Stimulated activated naive B cell treated with anti-CD40 and anti-IgM and Interleukin-4, amounts not matched to agents 10 μg/mL and 1 μg/mL and 100 μg/mL, for 72 hours (primary cell): ENCODE measurements around the gene ZNF655.

ENCODE experiments used
- ATAC-seq, 2 donors: fragments of 150-1000 bp; cut with Tn5 transposase; replicated peaks; 2 replicates each; pipeline ENCODE4 v1.10.0; 2021; ENCODE audit warnings: moderate library complexity in 1 of 2
- DNase-seq: peaks from one replicate; pipeline ENCODE4 v3.0.0; 2021
- H3K27ac Mint-ChIP-seq: one replicate; pipeline ENCODE4 v1.8.0; 2022; ENCODE audit warnings: mild to moderate bottlenecking, mixed read lengths
- H3K27me3 Mint-ChIP-seq, 2 donors: one replicate each; pipeline ENCODE4 v1.8.0; 2022; ENCODE audit warnings: mixed read lengths in 2 of 2
- H3K36me3 Mint-ChIP-seq, 2 donors: one replicate each; pipeline ENCODE4 v1.8.0; 2022; ENCODE audit warnings: mixed read lengths in 2 of 2, mild to moderate bottlenecking in 1 of 2
- H3K4me1 Mint-ChIP-seq, 2 donors: one replicate each; pipeline ENCODE4 v1.8.0; 2022; ENCODE audit warnings: mixed read lengths in 2 of 2, mild to moderate bottlenecking in 1 of 2
- H3K4me3 Mint-ChIP-seq, 2 donors: one replicate each; pipeline ENCODE4 v1.8.0; 2022; ENCODE audit warnings: mild to moderate bottlenecking in 2 of 2, mixed read lengths in 2 of 2, moderate library complexity in 1 of 2
- H3K9me3 Mint-ChIP-seq, 2 donors: one replicate each; pipeline ENCODE4 v1.8.0; 2022; ENCODE audit warnings: mixed read lengths in 2 of 2, mild to moderate bottlenecking in 1 of 2

ZNF655 gene

DNA sequence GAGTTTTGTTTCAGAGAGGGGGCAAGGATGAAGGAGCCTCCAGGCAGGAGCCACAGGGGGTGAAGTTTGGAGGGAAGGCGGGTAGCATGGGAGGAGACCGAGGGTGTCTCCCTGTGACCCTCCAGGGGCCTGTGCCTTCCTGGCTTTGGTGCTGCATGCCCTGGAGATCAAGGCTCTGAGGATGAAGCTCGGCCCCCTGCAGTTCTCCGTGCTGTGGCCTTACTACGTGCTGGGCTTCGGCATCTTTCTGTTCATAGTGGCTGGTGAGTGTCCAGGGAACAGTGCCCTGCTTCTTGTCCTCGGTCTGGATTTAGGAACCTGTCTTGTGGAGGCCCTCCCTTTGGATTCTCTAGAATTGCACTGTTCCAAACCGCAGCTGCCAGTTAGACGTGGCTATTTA is 49.1 kb downstream of the ZNF655 start:
- H3K27ac Mint-ChIP-seq, result no peak overlapping the region
- ATAC-seq (no peak), DNase-seq (no peak)
- H3K9me3 Mint-ChIP-seq, result no peaks in the 10 kb centered on the region
- no peaks in the 10 kb centered on the region for H3K4me1 Mint-ChIP-seq
- H3K4me3 Mint-ChIP-seq, result no peak overlapping the region
- H3K36me3 Mint-ChIP-seq, result peaks cover 0 to 12% of the 10 kb centered on the region in 2 donors
- peaks cover 0 to 8% of the 10 kb centered on the region in 2 donors for H3K27me3 Mint-ChIP-seq

DNA sequence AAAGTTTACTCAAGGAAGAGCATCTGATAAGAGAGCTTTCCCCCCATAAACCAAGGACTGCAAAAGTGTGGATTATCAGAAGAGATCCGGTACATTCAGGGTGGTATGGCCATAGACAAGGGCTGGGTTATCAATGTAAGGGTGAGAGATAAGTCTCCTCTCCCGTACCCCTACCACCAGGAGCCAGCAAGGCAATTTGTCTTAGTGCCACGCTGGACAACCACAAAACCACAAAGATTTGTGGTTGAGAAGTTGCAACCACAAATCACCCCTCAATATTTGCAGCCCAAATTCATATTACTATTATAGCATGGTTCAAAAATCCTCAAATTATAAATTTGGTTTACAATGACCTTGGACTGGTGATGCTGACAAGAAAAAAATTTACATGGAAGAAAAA is 56.1 kb downstream of the ZNF655 start:
- DNase-seq (no peak), ATAC-seq (no peak)
- Mint-ChIP-seq H3K27ac (no peak overlapping the region), H3K9me3 (no peaks in the 10 kb centered on the region), H3K4me3 (no peak overlapping the region), H3K4me1 (peaks cover 22 to 31% of the 10 kb centered on the region in 2 donors), H3K36me3 (peaks cover 10 to 28% of the 10 kb centered on the region in 2 donors), H3K27me3 (peaks cover 4 to 9% of the 10 kb centered on the region in 2 donors)

DNA sequence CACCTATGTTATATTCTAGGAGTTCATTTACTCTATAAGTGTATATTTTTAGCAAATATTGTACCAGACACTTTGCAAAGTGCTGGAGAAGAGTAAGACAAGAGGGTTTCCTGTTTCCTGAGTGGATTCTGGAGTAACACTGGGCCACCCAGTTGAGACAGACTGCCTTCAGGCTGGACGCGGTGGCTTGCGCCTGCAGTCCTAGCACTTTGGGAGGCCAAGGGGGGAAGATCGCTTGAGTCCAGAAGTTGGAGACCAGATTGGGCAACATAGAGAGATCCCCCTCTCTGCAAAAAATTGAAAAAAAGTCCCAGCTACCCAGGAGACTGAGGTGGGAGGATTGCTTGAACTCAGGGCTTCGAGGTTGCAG is 57.5 kb downstream of the ZNF655 start:
- Mint-ChIP-seq H3K4me1 (peaks cover 22 to 35% of the 10 kb centered on the region in 2 donors), H3K27me3 (peaks cover 0 to 9% of the 10 kb centered on the region in 2 donors), H3K9me3 (no peaks in the 10 kb centered on the region), H3K36me3 (peaks cover 17 to 27% of the 10 kb centered on the region in 2 donors), H3K27ac (peak overlapping the region; percentile 97), H3K4me3 (peak overlapping the region; percentile 96 to 98)
- ATAC-seq (no peak), DNase-seq (no peak)

DNA sequence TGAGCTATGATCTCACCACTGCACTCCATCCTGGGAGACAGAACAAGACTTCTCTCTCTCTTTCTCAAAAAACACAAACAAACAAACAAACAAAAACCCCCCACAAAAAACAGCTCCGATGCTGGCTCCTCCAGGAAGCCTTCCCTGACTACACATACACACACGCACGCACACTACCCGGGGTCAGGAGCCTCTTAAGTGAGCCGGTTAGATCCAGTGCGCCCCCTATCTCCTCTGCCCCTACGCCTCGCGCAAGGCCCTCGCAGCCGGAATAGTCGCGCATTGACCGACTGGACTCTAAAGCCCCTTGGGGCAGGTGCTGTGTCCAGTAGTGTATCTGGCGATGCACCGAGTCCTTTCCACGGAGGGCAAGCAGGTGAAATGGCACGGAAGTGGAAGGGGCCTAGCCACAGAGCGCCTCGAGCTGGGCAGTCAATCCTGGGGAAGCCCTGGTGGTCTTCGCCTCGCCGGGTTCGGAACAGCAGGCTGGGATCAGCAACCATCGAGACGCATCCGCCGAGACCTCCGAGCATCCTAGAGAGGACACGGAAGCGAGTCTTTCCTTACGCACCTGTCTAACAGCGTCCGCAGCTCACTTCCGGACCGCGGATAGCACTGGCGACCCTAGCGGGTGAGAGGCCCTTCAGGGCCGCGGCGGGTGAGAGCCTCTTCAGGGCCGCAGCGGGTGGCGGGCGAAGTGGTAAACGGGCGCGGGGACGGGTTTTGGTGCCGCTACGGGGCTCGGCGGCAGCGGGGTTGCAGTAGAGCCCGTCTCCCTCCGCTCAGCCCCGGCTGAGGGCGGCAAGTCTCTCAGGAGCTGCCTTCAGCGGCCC is 58.1 kb downstream of the ZNF655 start, which contains the start of gene ZSCAN25:
ZSCAN25 (plus strand) TSS at position 588 of the 833 bp plus-strand sequence. CDS start 2,661 bp downstream, outside the sequence.
- Mint-ChIP-seq H3K4me3 (peak within 1 kb of the TSS; percentile 96 to 98), H3K27ac (peak within 1 kb of the TSS; percentile 97), H3K9me3 (no peaks in the 10 kb centered on the region), H3K4me1 (peaks cover 22 to 39% of the 10 kb centered on the region in 2 donors), H3K27me3 (peaks cover 0 to 9% of the 10 kb centered on the region in 2 donors), H3K36me3 (peaks cover 21 to 33% of the 10 kb centered on the region in 2 donors)
- ATAC-seq (peak; percentile 99), DNase-seq (peak; percentile 84)

DNA sequence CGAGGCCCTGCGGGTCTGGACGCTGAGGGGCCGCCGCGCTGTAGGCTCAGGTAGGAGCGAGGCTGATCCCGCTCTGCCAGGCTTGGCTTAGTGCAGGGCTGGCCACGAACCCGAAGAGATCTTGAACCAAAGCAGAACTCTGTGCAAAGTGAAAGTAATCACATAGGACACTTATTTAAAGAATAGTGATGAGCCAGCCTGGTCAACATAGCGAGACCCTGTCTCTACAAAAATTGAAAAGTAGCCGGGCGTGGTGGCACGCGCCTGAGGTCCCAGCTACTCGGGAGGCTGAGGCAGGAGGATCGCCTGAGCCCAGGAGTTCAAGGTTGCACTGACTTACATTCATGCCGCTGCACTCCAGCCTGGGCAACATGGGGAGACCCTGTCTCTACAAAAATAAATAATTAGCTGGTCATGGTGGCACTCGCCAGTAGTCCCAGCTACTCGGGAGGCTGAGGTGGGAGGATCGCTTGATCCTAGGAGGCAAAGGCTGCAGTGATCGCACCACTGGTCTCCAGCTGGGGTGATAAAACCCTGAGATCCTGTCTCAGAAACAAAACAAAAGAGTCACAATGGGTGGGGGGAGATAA is 58.8 kb downstream of the ZNF655 start:
- Mint-ChIP-seq H3K27me3 (peaks cover 0 to 9% of the 10 kb centered on the region in 2 donors), H3K27ac (peak overlapping the region; percentile 97), H3K36me3 (peaks cover 23 to 39% of the 10 kb centered on the region in 2 donors), H3K4me3 (peak overlapping the region; percentile 96 to 98), H3K4me1 (peaks cover 22 to 39% of the 10 kb centered on the region in 2 donors), H3K9me3 (no peaks in the 10 kb centered on the region)
- no peak for ATAC-seq
- DNase-seq, result no peak

DNA sequence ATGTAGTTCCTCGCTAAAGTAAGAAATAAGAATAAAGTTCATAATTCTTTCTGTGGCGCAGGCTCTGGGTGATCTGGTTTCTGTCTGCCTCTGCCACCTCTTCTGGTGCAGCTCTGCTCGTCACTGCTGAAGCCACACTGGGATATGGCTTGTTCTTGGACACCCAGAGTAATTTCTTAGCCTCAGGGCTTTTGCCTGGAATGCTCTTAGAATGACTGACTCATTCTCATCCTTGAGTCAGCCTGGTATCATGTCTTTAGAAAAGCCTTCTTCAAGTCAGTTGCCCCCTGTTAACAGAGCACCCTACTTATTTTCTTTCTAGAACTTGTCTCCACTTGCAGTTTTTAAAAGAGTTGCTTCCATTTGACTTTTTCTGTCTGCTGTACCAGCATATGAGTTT is 60.3 kb downstream of the ZNF655 start:
- H3K4me3 Mint-ChIP-seq, result peak overlapping the region; percentile 72 to 98
- H3K27ac Mint-ChIP-seq, result no peak overlapping the region
- H3K36me3 Mint-ChIP-seq, result peaks cover 31 to 48% of the 10 kb centered on the region in 2 donors
- no peak for ATAC-seq
- no peak for DNase-seq
- peaks cover 0 to 9% of the 10 kb centered on the region in 2 donors for H3K27me3 Mint-ChIP-seq
- peaks cover 25 to 47% of the 10 kb centered on the region in 2 donors for H3K4me1 Mint-ChIP-seq
- no peaks in the 10 kb centered on the region for H3K9me3 Mint-ChIP-seq

DNA sequence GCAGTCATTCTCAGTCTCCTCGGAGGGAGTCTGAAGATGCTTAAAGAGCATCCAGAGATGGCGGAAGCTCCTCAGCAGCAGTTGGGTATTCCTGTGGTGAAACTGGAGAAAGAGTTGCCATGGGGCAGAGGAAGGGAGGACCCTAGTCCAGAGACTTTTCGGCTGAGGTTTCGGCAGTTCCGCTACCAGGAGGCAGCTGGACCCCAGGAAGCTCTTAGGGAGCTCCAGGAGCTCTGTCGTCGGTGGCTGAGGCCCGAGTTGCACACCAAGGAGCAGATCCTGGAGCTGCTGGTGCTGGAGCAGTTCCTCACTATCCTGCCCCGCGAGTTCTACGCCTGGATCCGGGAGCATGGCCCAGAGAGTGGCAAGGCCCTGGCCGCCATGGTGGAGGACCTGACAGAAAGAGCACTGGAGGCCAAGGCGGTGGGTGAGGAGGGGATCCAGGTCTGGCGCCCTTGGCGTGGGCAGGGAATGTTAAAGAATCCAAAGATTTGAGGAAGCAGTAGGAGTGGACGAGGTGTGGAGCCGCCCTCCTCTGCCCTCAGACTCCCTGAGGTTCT is 61.2 kb downstream of the ZNF655 start:
- Mint-ChIP-seq H3K36me3 (peaks cover 40 to 57% of the 10 kb centered on the region in 2 donors), H3K27ac (no peak overlapping the region), H3K27me3 (peaks cover 0 to 5% of the 10 kb centered on the region in 2 donors), H3K4me1 (peaks cover 28 to 56% of the 10 kb centered on the region in 2 donors), H3K4me3 (no peak overlapping the region), H3K9me3 (no peaks in the 10 kb centered on the region)
- ATAC-seq (no peak), DNase-seq (no peak)

DNA sequence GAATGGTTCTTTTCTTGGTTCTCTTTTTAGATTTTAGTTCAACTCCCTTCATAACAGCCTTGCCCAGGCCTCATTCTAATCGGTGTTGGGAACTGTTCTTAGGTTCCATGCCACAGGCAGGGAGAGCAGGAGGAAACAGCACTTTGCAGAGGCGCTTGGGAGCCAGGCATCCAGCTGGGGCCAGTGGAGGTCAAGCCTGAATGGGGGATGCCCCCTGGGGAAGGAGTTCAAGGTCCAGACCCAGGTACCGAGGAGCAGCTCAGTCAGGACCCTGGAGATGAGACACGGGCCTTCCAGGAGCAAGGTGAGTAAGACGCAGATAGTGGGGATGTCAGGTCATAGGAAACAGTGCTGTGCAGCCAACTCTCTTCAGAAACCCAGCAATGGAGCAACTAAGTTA is 62.8 kb downstream of the ZNF655 start:
- Mint-ChIP-seq H3K9me3 (no peaks in the 10 kb centered on the region), H3K27me3 (no peaks in the 10 kb centered on the region), H3K36me3 (peaks cover 52 to 74% of the 10 kb centered on the region in 2 donors), H3K4me1 (peaks cover 29 to 66% of the 10 kb centered on the region in 2 donors), H3K4me3 (no peak overlapping the region), H3K27ac (peak overlapping the region; percentile 37)
- no peak for DNase-seq
- no peak for ATAC-seq

DNA sequence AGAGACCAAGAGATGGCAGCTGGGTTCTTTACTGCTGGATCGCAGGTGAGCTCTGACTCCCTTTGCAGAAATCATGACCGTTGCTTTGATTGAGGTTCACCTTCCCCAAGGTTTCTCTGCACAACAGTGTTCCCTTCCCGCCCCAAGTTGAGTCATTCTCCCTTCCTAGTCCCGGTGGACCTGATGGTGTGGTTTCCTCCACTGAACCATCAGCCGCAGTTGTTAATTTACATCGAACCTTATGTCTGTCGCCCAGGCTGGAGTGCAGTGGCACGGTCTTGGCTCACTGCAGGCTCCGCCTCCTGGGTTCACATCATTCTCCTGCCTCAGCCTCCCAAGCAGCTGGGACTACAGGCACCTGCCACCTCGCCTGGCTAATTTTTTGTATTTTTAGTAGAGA is 64.2 kb downstream of the ZNF655 start:
- Mint-ChIP-seq H3K27me3 (no peaks in the 10 kb centered on the region), H3K27ac (no peak overlapping the region), H3K4me3 (no peak overlapping the region), H3K36me3 (peaks cover 54 to 76% of the 10 kb centered on the region in 2 donors), H3K9me3 (no peaks in the 10 kb centered on the region), H3K4me1 (peaks cover 24 to 53% of the 10 kb centered on the region in 2 donors)
- ATAC-seq (no peak), DNase-seq (no peak)

DNA sequence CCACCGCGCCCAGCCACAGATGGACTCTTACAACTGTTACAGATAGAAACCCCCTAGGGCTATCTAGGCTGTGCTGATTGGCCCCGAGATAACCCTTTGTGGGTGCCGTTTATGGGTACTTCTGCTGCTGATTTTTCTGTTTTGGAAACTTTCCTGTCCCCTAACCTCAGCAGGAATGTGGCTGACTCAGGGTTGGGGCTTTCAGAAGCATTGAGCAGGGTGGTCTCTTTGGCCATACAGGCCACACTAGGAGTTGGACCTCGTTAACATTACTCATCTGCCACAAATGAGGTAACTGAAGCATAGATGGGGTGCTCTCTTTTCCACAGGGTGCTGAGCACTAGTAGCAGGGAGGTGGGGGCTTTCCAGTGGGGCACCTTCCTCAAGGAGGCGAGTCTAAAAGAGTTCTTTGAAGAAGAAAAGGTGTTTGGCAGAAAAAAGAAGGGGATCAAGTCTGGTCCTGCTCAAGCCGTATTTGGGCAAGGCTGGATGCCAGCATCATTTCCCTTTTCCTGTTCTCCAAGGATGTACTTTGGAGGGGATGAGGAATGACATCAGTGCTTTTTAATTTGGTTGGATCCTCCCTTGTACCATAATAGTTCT is 64.8 kb downstream of the ZNF655 start:
- H3K27ac Mint-ChIP-seq, result peak overlapping the region; percentile 43
- ATAC-seq, result no peak
- H3K9me3 Mint-ChIP-seq, result no peaks in the 10 kb centered on the region
- peaks cover 57 to 77% of the 10 kb centered on the region in 2 donors for H3K36me3 Mint-ChIP-seq
- DNase-seq, result no peak
- H3K4me3 Mint-ChIP-seq, result no peak overlapping the region
- H3K27me3 Mint-ChIP-seq, result no peaks in the 10 kb centered on the region
- peaks cover 18 to 47% of the 10 kb centered on the region in 2 donors for H3K4me1 Mint-ChIP-seq

DNA sequence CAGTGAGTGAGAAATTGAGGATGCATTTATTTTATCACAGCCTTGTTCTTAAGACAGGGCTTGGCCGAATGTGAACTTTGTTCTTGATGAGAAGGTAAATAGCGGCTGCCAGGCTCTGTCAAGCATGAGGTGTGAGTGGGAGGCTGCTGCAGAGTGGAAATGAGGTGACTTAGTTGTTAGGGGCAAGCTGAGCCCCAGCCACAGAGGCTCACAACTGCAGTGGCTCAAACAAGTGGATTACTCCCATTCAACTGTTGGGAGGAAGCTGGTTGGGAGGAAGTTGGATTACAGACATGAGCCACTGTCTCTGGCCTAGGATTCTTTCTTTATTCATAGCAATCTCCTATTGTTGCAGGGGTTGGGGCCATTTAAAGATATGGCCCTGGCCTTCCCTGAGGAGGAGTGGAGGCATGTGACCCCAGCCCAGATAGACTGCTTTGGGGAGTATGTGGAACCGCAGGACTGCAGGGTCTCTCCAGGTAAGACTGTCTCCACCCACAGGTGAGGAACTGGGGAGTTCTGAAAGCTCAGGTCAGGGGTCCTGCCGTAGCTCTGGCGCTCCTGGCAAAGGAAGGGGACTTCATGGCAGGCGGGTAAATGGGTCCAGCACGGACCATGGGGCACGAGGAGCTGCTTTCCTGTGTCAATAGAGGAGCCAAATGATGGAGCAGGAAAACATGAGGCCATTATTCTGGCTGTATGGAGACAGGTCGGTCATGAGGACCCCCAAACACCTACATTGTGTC is 65.4 kb downstream of the ZNF655 start:
- ATAC-seq (no peak), DNase-seq (no peak)
- H3K27me3 Mint-ChIP-seq, result no peaks in the 10 kb centered on the region
- H3K27ac Mint-ChIP-seq, result no peak overlapping the region
- no peaks in the 10 kb centered on the region for H3K9me3 Mint-ChIP-seq
- H3K4me1 Mint-ChIP-seq, result peaks cover 18 to 40% of the 10 kb centered on the region in 2 donors
- H3K4me3 Mint-ChIP-seq, result no peak overlapping the region
- peaks cover 58 to 80% of the 10 kb centered on the region in 2 donors for H3K36me3 Mint-ChIP-seq

DNA sequence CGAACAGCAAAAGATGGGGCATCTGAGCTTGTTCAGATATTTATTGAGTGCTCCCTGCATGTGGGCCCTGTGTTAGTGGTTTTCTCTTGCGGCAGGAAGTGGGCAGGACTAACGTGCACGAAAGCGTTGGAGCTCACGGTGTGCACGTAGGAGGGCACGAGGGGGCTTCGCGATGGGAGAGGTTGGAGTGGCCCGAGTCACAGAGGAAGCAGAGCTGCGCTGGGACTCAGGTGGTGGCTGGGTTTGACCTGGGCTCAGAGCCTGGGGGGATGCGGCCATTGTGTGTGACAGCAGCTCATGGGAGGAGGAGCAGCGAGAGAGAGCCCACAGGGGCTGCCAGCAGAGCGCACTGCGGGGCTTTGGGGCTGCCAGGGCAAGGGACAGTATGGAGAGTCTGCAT is 66.0 kb downstream of the ZNF655 start:
- no peak for DNase-seq
- Mint-ChIP-seq H3K4me3 (no peak overlapping the region), H3K4me1 (peaks cover 13 to 36% of the 10 kb centered on the region in 2 donors), H3K27me3 (no peaks in the 10 kb centered on the region), H3K27ac (peak overlapping the region; percentile 14), H3K9me3 (no peaks in the 10 kb centered on the region), H3K36me3 (peaks cover 52 to 80% of the 10 kb centered on the region in 2 donors)
- no peak for ATAC-seq

DNA sequence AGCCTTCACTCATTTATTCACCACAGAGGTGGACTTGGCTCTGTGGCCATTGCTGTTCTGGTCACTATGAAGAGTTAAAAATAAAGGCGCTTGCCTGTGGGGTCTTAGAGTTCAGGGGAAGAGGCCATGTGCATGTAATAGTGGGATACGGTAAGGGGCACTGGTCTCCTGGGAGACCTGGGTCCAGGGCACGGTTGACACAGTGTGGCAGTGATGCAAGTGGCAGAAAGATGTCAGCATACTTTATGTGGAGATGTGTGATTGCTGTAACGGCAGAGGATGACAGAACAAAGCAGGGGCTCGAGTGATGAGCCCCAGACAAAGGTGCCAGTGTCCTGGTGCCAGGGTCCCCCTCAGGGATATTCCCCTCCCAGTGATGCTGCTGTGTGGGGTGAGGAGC is 66.9 kb downstream of the ZNF655 start:
- H3K4me1 Mint-ChIP-seq, result peaks cover 13 to 36% of the 10 kb centered on the region in 2 donors

More for the DNA sequence above, 66.9 kb downstream of the ZNF655 start:
- Mint-ChIP-seq H3K4me3 (no peak overlapping the region), H3K9me3 (no peaks in the 10 kb centered on the region), H3K27ac (no peak overlapping the region), H3K27me3 (no peaks in the 10 kb centered on the region), H3K36me3 (peaks cover 48 to 82% of the 10 kb centered on the region in 2 donors)
- DNase-seq (no peak), ATAC-seq (no peak)
